ENCODE results near the gene DCLRE1B.

DCLRE1B gene

GRCh38 chr1:113928187-113928930 lies 23.2 kb downstream of the DCLRE1B start:
- ChIA-PET CTCF (interaction anchor here (0.7 to 5.9 kb wide), 9 partner anchors 10 to 168 kb away, joined by 3 to 35 read pairs (median 7); no protein-coding TSS in a partner anchor), POLR2A (interaction anchor here (0.9 to 4.6 kb wide), 9 partner anchors 10 to 116 kb away, joined by 3 to 40 read pairs (median 3); partner anchors contain the start of genes AP4B1, DCLRE1B and RSBN1)
- DNase-seq (ENCODE audit: extremely low spot score) = peak; percentile 43
- no peak for TF ChIP-seq CTCF (IDR thresholded peaks at IDR 0.05; ENCODE audit: control extremely low read depth, extremely low read depth, low read depth, missing control alignments)

GRCh38 chr1:113928941-113929749 lies 24.0 kb downstream of the DCLRE1B start, which contains the start of gene HIPK1:
HIPK1 (plus strand) TSS chr1:113929324.
- CTCF ChIA-PET = interaction anchor here (0.7 to 5.9 kb wide), 13 partner anchors 11 to 857 kb away, joined by 3 to 35 read pairs (median 7); partner anchors contain the start of gene LRIG2
- no peak for TF ChIP-seq CTCF (IDR thresholded peaks at IDR 0.05; ENCODE audit: control extremely low read depth, extremely low read depth, low read depth, missing control alignments)
- POLR2A ChIA-PET = interaction anchor here (0.9 to 4.6 kb wide), 11 partner anchors 11 to 117 kb away, joined by 3 to 40 read pairs (median 3); partner anchors contain the start of genes AP4B1, DCLRE1B and RSBN1
- peak; percentile 92 for DNase-seq (ENCODE audit: extremely low spot score)

GRCh38 chr1:113929750-113930498 lies 24.8 kb downstream of the DCLRE1B start:
- ChIA-PET POLR2A (interaction anchor here (0.6 to 4.6 kb wide), 12 partner anchors 11 to 118 kb away, joined by 3 to 40 read pairs (median 4); partner anchors contain the start of genes AP4B1, DCLRE1B and RSBN1), CTCF (interaction anchor here (0.7 to 5.9 kb wide), 16 partner anchors 11 to 858 kb away, joined by 3 to 35 read pairs (median 6); partner anchors contain the start of genes AP4B1, DCLRE1B and LRIG2)
- DNase-seq (ENCODE audit: extremely low spot score) = peak; percentile 64
- peak; percentile 21 for TF ChIP-seq CTCF (IDR thresholded peaks at IDR 0.05; ENCODE audit: control extremely low read depth, extremely low read depth, low read depth, missing control alignments)

- ChIA-PET CTCF (interaction anchor here (0.6 to 5.9 kb wide), 13 partner anchors 10 to 858 kb away, joined by 3 to 35 read pairs (median 7); partner anchors contain the start of gene LRIG2), POLR2A (interaction anchor here (0.6 to 4.6 kb wide), 6 partner anchors 10 to 62 kb away, joined by 3 to 40 read pairs (median 6); partner anchors contain the start of genes AP4B1 and DCLRE1B)
- no peak for TF ChIP-seq CTCF (IDR thresholded peaks at IDR 0.05; ENCODE audit: control extremely low read depth, extremely low read depth, low read depth, missing control alignments)
- DNase-seq (ENCODE audit: extremely low spot score) = peak; percentile 57
Observed at GRCh38 chr1:113930499-113931161, 25.5 kb downstream of the DCLRE1B start.

- DNase-seq (ENCODE audit: extremely low spot score) = no peak
- TF ChIP-seq CTCF (IDR thresholded peaks at IDR 0.05; ENCODE audit: control extremely low read depth, extremely low read depth, low read depth, missing control alignments) = no peak
- POLR2A ChIA-PET = interaction anchor here (1.3 to 4.6 kb wide), 2 partner anchors 15 to 26 kb away, joined by 10 to 40 read pairs; partner anchors contain the start of genes AP4B1 and DCLRE1B
- CTCF ChIA-PET = interaction anchor here (0.8 to 5.9 kb wide), 8 partner anchors 9 to 95 kb away, joined by 3 to 35 read pairs (median 12); no protein-coding TSS in a partner anchor
Observed at GRCh38 chr1:113931451-113931851, 26.3 kb downstream of the DCLRE1B start.
